Measurements from ENCODE around the gene TSPAN12.
"Not testable (repeated sequence)": the region's sequence is repeated elsewhere in the genome, so short reads cannot be mapped to it uniquely, and the experiment has no call there.

DNA sequence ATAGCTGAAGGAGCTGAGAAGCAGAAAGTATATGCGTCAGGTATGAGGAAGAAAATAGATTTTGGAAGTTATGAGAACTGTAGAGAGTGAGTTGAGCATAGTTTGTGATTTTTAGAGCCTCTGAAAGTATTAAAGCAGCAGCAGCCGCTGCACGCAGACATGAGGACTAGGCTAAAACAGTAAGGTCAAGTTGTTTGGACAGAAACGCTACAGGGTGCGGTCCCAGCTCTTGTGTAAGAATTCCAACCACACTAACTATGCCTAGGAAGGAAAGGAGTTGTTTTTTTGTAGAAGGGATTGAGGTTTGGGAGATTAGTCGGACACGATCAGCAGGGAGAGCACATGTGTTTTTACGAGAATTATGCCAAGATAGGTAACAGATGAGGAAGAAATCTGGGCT, 78.9 kb downstream of the TSPAN12 start:
- not testable (repeated sequence) for TF ChIP-seq CTCF (IDR thresholded peaks at IDR 0.05; ENCODE audit: poor library complexity, severe bottlenecking); POLR2AphosphoS5 (IDR thresholded peaks at IDR 0.05); EZH2 (IDR thresholded peaks at IDR 0.05; ENCODE audit: borderline replicate concordance, insufficient read depth, low read length, poor library complexity, severe bottlenecking); RAD21 (conservative IDR thresholded peaks at IDR 0.05); EP300 (conservative IDR thresholded peaks at IDR 0.05; ENCODE audit: poor library complexity, severe bottlenecking); TAF1 (IDR thresholded peaks at IDR 0.05; ENCODE audit: low read depth); REST (IDR thresholded peaks at IDR 0.05; ENCODE audit: borderline replicate concordance); MXI1 (conservative IDR thresholded peaks at IDR 0.05; ENCODE audit: poor library complexity, severe bottlenecking)
